ENCODE measurements around the gene NEK7.
"Not testable (repeated sequence)": the region's sequence is repeated elsewhere in the genome, so short reads cannot be mapped to it uniquely, and the experiment has no call there.

Gene NEK7

GRCh38 chr1:198174297-198174696 lies 17.5 kb downstream of the NEK7 start:
- DNase-seq, result no peak

DNA sequence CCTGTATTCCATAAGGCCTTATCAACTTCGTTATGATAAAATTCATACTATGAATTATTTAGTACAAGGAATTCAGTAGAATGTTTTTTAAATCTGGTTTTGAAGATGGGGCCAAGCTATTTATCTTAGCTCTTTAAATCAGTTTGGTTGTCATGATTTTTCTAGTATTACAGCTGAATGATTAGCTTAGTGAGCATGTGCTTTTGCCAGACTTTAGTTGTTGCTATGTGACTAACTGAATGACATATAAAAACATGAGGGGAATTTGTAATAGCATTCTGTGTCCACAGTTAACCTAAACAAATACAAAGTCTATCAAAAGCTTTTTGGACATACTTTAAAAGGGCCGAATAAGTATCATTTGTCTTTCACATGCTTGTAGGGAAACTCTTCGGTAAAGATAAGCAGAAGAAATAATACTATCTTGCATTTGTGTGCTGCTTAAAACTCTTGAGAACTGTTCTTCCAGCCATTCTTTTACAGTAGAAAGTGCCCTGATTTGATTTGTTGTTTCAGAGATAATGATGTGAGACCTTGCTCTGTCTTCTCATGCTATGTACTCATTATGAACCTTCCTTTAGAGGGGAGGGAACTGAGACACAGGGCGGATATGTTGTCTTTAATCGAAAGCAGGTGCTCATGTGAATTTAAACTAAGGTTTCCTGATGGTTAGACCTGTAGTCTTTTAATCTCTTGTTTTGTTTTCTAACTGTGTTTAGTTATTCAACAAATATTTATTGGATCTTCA lies 18.8 kb downstream of the NEK7 start:
- no peak for DNase-seq

DNA sequence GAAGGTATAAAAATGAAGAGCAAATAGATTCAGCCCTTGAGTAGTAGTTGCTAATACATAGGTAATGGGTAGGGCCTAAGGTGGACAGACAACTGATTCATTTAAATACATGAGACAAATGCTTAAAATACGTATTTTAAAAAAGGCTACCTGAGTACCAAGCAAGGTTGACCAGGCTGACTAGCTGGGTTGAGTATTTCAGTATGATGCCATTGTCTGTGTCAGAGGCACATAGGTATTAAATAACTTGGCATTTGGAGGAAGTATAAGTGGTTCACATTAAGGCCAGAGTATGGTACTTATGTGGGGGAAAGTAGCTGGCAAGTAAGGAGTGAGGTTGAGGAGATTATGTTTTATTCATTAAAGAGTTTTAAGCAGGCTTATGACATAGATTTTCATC lies 19.4 kb downstream of the NEK7 start:
- no peak for DNase-seq

DNA sequence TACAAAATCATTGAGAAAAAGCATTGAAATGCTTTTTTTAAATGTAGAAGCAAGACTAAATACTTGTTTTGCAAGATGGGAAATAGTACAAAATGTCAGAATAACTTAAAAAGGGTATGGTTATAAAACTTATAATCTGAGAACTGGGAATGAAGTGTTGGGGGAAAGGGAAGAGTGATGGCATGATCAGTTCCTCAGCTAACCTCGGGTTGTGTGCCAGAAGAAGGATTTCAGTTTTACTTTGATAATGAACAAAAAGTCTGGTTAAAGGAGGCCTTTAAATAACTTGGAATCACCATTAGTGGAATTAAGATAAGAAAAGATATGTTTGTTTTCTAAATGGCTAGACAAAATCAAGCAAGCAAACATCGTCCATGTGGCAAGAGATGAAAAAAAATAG lies 20.7 kb downstream of the NEK7 start:
- DNase-seq, result no peak

DNA sequence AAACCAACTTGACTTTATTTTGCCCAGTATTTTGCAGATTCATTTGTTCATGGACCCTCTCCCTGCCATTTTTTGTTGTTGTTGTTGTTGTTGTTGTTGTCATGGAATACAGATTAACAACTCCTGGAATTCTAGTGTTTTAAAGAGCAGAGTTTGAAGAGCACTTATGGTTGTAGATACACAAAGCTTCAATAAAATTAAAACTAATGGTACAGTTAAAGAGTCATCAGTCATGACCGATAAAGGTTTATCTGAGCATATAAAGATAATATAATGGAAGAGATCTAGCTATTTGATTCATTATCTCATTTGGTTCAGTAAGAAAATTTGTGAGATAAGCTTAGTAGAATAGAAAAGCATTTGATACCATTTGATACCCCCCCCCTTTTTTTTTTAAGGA lies 21.8 kb downstream of the NEK7 start:
- no peak for DNase-seq

GRCh38 chr1:198179556-198179981 lies 22.8 kb downstream of the NEK7 start:
- DNase-seq, result no peak

- DNase-seq, result no peak
These were observed 26.8 kb downstream of the NEK7 start for GRCh38 chr1:198183605-198184004.

GRCh38 chr1:198184516-198184915 lies 27.7 kb downstream of the NEK7 start:
- DNase-seq, result no peak

- no peak for DNase-seq
These were observed 28.3 kb downstream of the NEK7 start for GRCh38 chr1:198185146-198185545.

DNA sequence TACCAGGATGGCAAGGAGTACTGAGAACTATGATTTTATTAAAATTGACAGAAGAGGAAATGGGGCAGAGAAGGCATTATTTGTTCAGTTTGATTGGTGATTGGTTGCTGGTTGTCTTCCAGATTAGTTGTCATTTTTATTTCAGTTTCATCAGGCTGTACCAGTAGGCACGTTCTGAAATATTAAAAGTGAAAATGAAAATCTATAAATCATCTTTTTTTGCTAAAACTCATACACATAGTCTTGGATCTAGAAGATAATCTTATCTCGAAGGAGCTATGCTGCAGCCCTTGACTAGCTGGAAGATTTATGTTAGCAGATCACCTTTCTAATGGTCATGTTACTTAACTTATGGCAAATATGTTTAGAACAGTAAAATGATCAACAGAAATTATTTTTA lies 29.0 kb downstream of the NEK7 start:
- DNase-seq, result no peak

DNA sequence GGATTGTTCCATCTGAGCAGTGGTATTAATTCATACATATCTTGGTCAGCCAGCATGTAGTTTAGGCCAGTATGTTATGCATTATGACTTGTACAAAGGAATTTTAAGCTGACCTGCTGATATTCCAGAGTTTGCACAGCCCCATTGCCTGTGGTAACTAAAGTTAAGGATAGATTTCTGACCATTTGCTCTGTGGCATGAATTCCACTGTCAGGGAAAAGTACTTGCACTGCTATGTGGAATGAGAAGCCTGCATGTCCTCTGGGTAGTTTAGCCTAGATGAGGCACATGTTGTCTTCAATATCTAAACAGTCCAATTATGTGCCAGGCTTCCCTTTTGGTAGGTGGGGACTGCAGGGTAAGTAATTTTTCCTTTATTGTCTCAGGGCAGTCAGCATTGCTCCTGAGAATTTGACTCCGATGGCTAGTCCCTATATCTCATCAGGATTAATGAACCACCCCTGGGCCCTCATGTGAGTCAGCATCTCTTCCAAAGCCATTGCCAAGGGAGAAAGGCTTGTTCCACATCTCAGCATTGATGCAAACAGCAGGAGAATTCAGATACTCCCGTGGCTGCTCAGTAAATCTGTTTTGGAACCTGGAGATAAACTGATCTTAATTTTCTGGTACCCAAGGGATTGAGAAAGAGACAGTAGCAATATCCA lies 30.2 kb downstream of the NEK7 start:
- DNase-seq, result no peak

DNA sequence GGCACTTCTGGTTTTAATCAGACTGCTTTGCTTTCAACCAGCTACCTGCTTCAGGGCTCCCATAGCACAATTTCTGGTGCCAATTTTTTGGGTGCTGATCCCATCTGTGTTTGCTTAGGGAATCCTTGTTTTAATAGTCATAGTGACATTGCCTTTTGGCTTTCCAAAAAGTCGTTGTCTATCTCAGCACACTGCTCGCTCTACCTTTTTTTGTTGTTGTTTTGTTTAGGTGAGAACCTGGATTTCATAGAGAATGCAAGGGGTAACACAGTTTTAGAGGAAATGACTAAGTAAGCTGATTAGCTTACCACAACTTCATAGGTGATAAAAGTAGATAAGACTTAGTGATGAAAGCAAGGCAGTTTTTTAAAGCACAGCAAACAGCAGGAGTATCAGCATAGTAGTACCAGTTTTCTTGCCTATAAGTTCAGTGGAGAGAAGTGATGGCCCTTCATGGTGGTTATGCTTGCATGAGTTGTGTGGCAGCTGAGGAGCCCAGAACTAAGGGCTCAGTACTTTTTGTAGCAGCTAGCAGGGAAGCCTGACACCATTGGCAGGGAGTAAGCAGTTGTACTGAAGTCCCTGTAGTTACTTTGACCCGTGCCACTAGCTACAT lies 31.3 kb downstream of the NEK7 start:
- DNase-seq, result no peak

GRCh38 chr1:198191117-198191516 lies 34.3 kb downstream of the NEK7 start:
- DNase-seq, result no peak

GRCh38 chr1:198193871-198194270 lies 37.1 kb downstream of the NEK7 start:
- not testable (repeated sequence) for DNase-seq

GRCh38 chr1:198196630-198197029 lies 39.8 kb downstream of the NEK7 start:
- no peak for DNase-seq

DNA sequence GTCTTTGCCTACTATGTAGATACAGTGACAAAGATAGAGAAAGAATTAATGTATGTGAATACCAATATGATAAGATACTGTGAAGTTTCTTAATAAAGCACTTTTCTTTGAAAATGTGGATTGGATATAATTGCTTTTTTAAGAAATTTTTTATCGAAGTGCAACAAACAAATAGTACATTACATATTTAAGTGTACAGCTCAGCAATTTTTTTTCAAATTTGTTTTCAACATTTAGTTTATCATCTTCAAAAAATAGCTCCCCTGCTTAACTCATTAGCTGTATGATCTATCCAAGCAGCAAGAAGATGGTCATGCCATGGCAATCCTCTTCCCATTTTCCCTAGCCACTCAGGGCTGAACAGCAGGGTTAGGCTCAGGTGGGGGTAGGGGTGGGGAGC lies 40.5 kb downstream of the NEK7 start:
- DNase-seq, result no peak

DNA sequence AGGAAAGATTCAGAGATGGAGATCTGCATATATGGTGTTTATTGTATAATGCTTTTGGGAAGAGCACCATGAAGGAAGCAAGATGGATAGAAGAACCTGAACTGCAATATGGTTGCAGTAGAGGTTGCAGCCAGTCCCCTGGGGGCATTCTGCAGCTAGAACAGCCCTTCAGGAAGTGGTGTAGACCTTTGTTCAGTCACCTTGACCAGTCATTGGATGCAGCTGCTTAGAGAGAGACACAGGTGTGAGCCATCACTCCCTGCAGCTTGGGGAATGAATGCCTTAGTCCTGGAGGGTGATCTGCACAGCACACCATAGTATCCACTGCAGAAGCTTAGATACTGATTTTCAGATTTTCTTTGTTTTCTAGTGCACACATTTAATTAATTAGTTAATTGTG lies 42.3 kb downstream of the NEK7 start:
- no peak for DNase-seq

DNA sequence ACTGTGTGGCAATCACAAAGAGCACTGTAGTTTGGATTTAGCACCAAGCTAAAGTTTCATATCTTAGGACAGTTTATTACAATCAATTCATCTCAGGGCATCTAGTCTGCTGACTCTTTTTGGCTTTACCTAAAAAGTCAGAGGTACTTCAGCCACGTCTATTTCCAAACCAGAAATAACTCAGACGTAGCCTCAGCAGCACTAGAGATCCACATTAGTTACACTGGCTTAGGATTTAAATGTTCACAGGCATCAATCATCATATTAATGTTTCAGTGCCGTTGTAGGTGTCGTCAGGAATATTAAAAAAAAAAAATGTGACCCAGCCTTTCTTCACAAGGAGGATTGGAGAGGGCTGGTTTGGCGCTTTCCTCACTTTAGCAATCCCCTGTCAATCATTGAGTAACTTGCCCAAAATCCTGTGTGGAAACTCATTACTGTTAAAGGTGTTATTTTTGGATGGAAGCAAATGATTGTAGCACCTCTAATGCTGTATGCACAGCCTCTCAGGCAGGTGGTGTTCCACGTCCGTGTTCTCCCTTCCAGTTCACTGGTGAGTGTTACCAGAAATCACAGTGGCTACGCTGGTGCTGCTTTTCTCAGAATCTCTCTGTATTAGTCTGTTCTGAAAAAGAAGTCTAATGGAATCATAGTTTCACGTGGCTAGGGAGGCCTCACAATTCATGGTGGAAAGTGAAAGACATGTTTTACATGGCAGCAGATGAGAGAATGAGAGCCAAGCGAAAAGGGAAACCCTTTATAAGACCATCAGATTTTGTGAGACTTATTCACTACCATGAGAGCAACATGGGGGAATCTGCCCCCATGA lies 45.4 kb downstream of the NEK7 start:
- no peak for DNase-seq

- DNase-seq, result no peak
These were observed 46.6 kb downstream of the NEK7 start for GRCh38 chr1:198203434-198203833.

DNA sequence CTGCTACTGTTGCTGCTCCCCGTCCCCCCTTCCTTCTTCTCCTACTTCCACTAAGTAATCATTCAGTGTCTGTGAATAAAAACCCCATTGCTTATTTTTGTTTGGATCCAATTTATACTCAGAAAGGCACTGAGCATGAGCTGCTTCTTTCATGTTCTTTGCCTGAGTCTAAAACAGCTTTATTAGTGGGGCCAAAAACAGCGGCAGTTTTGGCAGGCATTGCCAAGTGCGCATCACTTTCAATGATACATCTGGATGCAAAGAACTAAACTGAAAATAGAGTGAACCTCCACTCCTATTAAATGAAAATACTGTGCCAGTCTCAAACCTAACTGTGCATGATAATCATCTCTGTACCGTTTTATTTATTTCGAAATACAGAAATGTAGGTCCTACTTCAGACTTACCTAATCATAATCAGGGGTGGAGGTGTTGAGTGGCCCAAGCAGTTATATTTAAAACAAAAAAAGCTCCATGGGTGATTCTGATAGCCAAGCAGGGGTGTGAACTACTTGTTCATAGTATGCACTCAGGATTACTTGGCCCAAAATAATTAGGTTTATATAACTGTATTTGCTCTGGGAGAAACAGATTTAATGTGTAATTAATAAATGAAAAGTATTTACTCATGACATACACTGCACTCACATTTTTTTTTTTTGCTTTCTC lies 48.4 kb downstream of the NEK7 start:
- no peak for DNase-seq

GRCh38 chr1:198206292-198206691 lies 49.5 kb downstream of the NEK7 start:
- no peak for DNase-seq

- no peak for DNase-seq
These were observed 54.9 kb downstream of the NEK7 start for GRCh38 chr1:198211696-198212095.

- DNase-seq, result no peak
These were observed 55.3 kb downstream of the NEK7 start for GRCh38 chr1:198212126-198212525.

Data from GOT3 (cell line).